GM23338 (cell line): ENCODE results near the gene EMC6. TPM values are rescaled to one million over a fixed set of nuclear protein-coding genes. Genes with fewer than 3 reads are reported as not detected.

Source experiments
- ATAC-seq: fragments of 200-7000 bp; cut with Tn5 transposase; 3 replicates; pipeline ENCODE4 v1.9.1; 2020
- DNase-seq: peaks from one replicate; pipeline ENCODE4 v3.0.0-alpha.2; 2015; ENCODE audit warnings: low spot score
- H2AFZ ChIP-seq: fragments of 200-600 bp; sonication (generic); 2 replicates; pipeline ENCODE4 v1.8.0; 2016; ENCODE audit warnings: antibody characterized with exemption, mild to moderate bottlenecking, moderate library complexity
- H3F3A ChIP-seq: fragments of 200-600 bp; sonication (generic); replicated peaks from 2 replicates; pipeline ENCODE4 v1.8.0; 2017; ENCODE audit warnings: antibody characterized with exemption, mixed run types, low read depth
- H3K27ac ChIP-seq: fragments of 200-600 bp; sonication (generic); 2 replicates; pipeline ENCODE4 v1.6.1; 2016; ENCODE audit warnings: low read depth
- H3K27me3 ChIP-seq: fragments of 200-600 bp; sonication (generic); 2 replicates; pipeline ENCODE4 v1.8.0; 2016; ENCODE audit warnings: mild to moderate bottlenecking, mixed run types, moderate library complexity; ENCODE audit not compliant: insufficient read depth
- H3K36me3 ChIP-seq: fragments of 200-600 bp; sonication (generic); 2 replicates; pipeline ENCODE4 v1.8.0; 2016; ENCODE audit warnings: mild to moderate bottlenecking; ENCODE audit not compliant: insufficient read depth
- H3K4me1 ChIP-seq: fragments of 200-600 bp; sonication (generic); 2 replicates; pipeline ENCODE4 v1.8.0; 2016; ENCODE audit warnings: mild to moderate bottlenecking, moderate library complexity; ENCODE audit not compliant: insufficient read depth
- H3K4me2 ChIP-seq: fragments of 200-600 bp; sonication (generic); 2 replicates; pipeline ENCODE4 v1.7.1; 2017; ENCODE audit warnings: mixed run types
- H3K4me3 ChIP-seq: fragments of 200-600 bp; sonication (generic); 2 replicates; pipeline ENCODE4 v1.6.1; 2016; ENCODE audit warnings: mixed run types
- H3K79me2 ChIP-seq: fragments of 200-600 bp; sonication (generic); replicated peaks from 2 replicates; pipeline ENCODE4 v1.8.0; 2017; ENCODE audit warnings: mild to moderate bottlenecking; ENCODE audit not compliant: insufficient read depth
- H3K9me2 ChIP-seq: fragments of 200-600 bp; sonication (generic); 2 replicates; pipeline ENCODE4 v1.8.0; 2017; ENCODE audit not compliant: insufficient read depth
- H4K20me1 ChIP-seq: fragments of 200-600 bp; sonication (generic); replicated peaks from 2 replicates; pipeline ENCODE4 v1.8.0; 2017; ENCODE audit warnings: mild to moderate bottlenecking; ENCODE audit not compliant: insufficient read depth
- H3K27ac Mint-ChIP-seq: 2 replicates; pipeline ENCODE4 v1.8.0; 2020; ENCODE audit warnings: inconsistent platforms, mild to moderate bottlenecking, moderate library complexity, mixed read lengths
- H3K27me3 Mint-ChIP-seq: 3 replicates; pipeline ENCODE4 v1.8.0; 2022; ENCODE audit warnings: low read depth, mild to moderate bottlenecking, moderate library complexity, mixed read lengths, inconsistent platforms; ENCODE audit not compliant: insufficient read depth, poor library complexity
- H3K36me3 Mint-ChIP-seq: 3 replicates; pipeline ENCODE4 v1.8.0; 2021; ENCODE audit warnings: low read depth, mild to moderate bottlenecking, inconsistent platforms, moderate library complexity, mixed read lengths
- H3K4me1 Mint-ChIP-seq: 3 replicates; pipeline ENCODE4 v1.8.0; 2020; ENCODE audit warnings: mild to moderate bottlenecking, inconsistent platforms, mixed read lengths
- H3K4me3 Mint-ChIP-seq: 3 replicates; pipeline ENCODE4 v1.8.0; 2021; ENCODE audit warnings: moderate library complexity, mild to moderate bottlenecking, inconsistent platforms, mixed read lengths
- H3K9me3 Mint-ChIP-seq: 3 replicates; pipeline ENCODE4 v1.8.0; 2020; ENCODE audit warnings: moderate library complexity, mild to moderate bottlenecking, inconsistent platforms, mixed read lengths
- CREB1 ChIP-seq: fragments of 250-450 bp; sonication (Bioruptor Pico); IDR thresholded peaks from 2 replicates; pipeline ENCODE4 v1.5.0; 2020; ENCODE audit warnings: low read depth, mild to moderate bottlenecking, moderate library complexity
- EZH2 ChIP-seq: fragments of 200-600 bp; sonication (generic); IDR thresholded peaks from one replicate; pipeline ENCODE4 v1.8.0; 2017; ENCODE audit warnings: antibody characterized with exemption, mild to moderate bottlenecking, low read depth; ENCODE audit not compliant: unreplicated experiment
- EZH2phosphoT487 ChIP-seq: fragments of 200-600 bp; sonication (generic); IDR thresholded peaks from one replicate; pipeline ENCODE4 v1.8.1; 2018; ENCODE audit warnings: antibody characterized with exemption; ENCODE audit not compliant: unreplicated experiment
- JUNB ChIP-seq: IDR thresholded peaks from one replicate; pipeline ENCODE4 v1.6.1; 2016; ENCODE audit warnings: antibody characterized with exemption; ENCODE audit not compliant: unreplicated experiment
- NANOG ChIP-seq: IDR thresholded peaks from 2 replicates; pipeline ENCODE4 v1.6.1; 2016; ENCODE audit warnings: antibody characterized with exemption, borderline replicate concordance
- POLR2AphosphoS5 ChIP-seq: IDR thresholded peaks from 2 replicates; pipeline ENCODE4 v1.6.1; 2016; ENCODE audit warnings: antibody characterized with exemption, low read depth
- STAT1 ChIP-seq: IDR thresholded peaks from one replicate; pipeline ENCODE4 v1.6.1; 2016; ENCODE audit warnings: antibody characterized with exemption; ENCODE audit not compliant: unreplicated experiment
- ZNF114 ChIP-seq: fragments of 250-450 bp; sonication (Bioruptor Pico); IDR thresholded peaks from 2 replicates; pipeline ENCODE4 v1.5.0; 2020; ENCODE audit warnings: mild to moderate bottlenecking, moderate library complexity
- ZNF331 ChIP-seq: fragments of 250-450 bp; sonication (Bioruptor Pico); IDR thresholded peaks from 2 replicates; pipeline ENCODE4 v1.5.0; 2020; ENCODE audit warnings: low read depth, mild to moderate bottlenecking, moderate library complexity
- polyA plus RNA-seq: library from polyadenylated mRNA; unstranded; fragments of >200 nt; fragmentation: Nextera tagmentation; extraction: Ambion mirVana; gene quantifications from 2 replicates; pipeline ENCODE4 v1.2.1, GENCODE V29; 2016
- total RNA-seq: library from RNA; depleted of rRNA; stranded (reverse); fragments of >200 nt; shearing (Covaris generic); gene quantifications from 2 replicates; pipeline ENCODE4 v1.2.3, GENCODE V29; 2014
- TF ChIP-seq, protein P1 (sequence below): IDR thresholded peaks from one replicate; pipeline ENCODE4 v1.6.1; 2018; ENCODE audit warnings: antibody characterized with exemption; ENCODE audit not compliant: unreplicated experiment
- TF ChIP-seq, protein P2 (sequence below): IDR thresholded peaks from 2 replicates; pipeline ENCODE4 v1.6.1; 2016; ENCODE audit warnings: antibody characterized with exemption
- TF ChIP-seq, protein P3 (sequence below): fragments of 250-450 bp; sonication (Bioruptor Pico); IDR thresholded peaks from 2 replicates; pipeline ENCODE4 v1.5.0; 2020; ENCODE audit warnings: mild to moderate bottlenecking, moderate library complexity
- TF ChIP-seq, protein P4 (sequence below), 2 experiments: fragments of 200-600 bp in 1 of 2; sonication (generic) in 1 of 2; conservative IDR thresholded peaks; 2 replicates each; pipeline versions ENCODE4 v1.5.1 to v1.6.1; 2016 to 2017; ENCODE audit warnings: antibody characterized with exemption in 2 of 2, low read depth in 2 of 2, mild to moderate bottlenecking in 2 of 2, moderate library complexity in 1 of 2

EMC6 gene
- total and polyA plus RNA-seq, 2 experiments from 2014 or later = 48.0 to 230 TPM

DNA sequence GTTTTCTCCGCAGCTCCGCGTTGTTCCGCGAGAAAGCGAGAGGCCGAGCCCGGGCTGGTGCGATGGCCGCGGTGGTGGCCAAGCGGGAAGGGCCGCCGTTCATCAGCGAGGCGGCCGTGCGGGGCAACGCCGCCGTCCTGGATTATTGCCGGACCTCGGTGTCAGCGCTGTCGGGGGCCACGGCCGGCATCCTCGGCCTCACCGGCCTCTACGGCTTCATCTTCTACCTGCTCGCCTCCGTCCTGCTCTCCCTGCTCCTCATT lies 404 bp downstream of the EMC6 start:
- H3K36me3 ChIP-seq = no peaks in the 10 kb centered on the region
- H3K4me3 ChIP-seq = peak overlapping the region; percentile 99
- TF ChIP-seq, protein P1, sequence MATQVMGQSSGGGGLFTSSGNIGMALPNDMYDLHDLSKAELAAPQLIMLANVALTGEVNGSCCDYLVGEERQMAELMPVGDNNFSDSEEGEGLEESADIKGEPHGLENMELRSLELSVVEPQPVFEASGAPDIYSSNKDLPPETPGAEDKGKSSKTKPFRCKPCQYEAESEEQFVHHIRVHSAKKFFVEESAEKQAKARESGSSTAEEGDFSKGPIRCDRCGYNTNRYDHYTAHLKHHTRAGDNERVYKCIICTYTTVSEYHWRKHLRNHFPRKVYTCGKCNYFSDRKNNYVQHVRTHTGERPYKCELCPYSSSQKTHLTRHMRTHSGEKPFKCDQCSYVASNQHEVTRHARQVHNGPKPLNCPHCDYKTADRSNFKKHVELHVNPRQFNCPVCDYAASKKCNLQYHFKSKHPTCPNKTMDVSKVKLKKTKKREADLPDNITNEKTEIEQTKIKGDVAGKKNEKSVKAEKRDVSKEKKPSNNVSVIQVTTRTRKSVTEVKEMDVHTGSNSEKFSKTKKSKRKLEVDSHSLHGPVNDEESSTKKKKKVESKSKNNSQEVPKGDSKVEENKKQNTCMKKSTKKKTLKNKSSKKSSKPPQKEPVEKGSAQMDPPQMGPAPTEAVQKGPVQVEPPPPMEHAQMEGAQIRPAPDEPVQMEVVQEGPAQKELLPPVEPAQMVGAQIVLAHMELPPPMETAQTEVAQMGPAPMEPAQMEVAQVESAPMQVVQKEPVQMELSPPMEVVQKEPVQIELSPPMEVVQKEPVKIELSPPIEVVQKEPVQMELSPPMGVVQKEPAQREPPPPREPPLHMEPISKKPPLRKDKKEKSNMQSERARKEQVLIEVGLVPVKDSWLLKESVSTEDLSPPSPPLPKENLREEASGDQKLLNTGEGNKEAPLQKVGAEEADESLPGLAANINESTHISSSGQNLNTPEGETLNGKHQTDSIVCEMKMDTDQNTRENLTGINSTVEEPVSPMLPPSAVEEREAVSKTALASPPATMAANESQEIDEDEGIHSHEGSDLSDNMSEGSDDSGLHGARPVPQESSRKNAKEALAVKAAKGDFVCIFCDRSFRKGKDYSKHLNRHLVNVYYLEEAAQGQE = no peak
- no peak for TF ChIP-seq EZH2
- TF ChIP-seq STAT1 = no peak
- TF ChIP-seq, protein P2, sequence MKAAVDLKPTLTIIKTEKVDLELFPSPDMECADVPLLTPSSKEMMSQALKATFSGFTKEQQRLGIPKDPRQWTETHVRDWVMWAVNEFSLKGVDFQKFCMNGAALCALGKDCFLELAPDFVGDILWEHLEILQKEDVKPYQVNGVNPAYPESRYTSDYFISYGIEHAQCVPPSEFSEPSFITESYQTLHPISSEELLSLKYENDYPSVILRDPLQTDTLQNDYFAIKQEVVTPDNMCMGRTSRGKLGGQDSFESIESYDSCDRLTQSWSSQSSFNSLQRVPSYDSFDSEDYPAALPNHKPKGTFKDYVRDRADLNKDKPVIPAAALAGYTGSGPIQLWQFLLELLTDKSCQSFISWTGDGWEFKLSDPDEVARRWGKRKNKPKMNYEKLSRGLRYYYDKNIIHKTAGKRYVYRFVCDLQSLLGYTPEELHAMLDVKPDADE = no peak
- TF ChIP-seq, protein P3, sequence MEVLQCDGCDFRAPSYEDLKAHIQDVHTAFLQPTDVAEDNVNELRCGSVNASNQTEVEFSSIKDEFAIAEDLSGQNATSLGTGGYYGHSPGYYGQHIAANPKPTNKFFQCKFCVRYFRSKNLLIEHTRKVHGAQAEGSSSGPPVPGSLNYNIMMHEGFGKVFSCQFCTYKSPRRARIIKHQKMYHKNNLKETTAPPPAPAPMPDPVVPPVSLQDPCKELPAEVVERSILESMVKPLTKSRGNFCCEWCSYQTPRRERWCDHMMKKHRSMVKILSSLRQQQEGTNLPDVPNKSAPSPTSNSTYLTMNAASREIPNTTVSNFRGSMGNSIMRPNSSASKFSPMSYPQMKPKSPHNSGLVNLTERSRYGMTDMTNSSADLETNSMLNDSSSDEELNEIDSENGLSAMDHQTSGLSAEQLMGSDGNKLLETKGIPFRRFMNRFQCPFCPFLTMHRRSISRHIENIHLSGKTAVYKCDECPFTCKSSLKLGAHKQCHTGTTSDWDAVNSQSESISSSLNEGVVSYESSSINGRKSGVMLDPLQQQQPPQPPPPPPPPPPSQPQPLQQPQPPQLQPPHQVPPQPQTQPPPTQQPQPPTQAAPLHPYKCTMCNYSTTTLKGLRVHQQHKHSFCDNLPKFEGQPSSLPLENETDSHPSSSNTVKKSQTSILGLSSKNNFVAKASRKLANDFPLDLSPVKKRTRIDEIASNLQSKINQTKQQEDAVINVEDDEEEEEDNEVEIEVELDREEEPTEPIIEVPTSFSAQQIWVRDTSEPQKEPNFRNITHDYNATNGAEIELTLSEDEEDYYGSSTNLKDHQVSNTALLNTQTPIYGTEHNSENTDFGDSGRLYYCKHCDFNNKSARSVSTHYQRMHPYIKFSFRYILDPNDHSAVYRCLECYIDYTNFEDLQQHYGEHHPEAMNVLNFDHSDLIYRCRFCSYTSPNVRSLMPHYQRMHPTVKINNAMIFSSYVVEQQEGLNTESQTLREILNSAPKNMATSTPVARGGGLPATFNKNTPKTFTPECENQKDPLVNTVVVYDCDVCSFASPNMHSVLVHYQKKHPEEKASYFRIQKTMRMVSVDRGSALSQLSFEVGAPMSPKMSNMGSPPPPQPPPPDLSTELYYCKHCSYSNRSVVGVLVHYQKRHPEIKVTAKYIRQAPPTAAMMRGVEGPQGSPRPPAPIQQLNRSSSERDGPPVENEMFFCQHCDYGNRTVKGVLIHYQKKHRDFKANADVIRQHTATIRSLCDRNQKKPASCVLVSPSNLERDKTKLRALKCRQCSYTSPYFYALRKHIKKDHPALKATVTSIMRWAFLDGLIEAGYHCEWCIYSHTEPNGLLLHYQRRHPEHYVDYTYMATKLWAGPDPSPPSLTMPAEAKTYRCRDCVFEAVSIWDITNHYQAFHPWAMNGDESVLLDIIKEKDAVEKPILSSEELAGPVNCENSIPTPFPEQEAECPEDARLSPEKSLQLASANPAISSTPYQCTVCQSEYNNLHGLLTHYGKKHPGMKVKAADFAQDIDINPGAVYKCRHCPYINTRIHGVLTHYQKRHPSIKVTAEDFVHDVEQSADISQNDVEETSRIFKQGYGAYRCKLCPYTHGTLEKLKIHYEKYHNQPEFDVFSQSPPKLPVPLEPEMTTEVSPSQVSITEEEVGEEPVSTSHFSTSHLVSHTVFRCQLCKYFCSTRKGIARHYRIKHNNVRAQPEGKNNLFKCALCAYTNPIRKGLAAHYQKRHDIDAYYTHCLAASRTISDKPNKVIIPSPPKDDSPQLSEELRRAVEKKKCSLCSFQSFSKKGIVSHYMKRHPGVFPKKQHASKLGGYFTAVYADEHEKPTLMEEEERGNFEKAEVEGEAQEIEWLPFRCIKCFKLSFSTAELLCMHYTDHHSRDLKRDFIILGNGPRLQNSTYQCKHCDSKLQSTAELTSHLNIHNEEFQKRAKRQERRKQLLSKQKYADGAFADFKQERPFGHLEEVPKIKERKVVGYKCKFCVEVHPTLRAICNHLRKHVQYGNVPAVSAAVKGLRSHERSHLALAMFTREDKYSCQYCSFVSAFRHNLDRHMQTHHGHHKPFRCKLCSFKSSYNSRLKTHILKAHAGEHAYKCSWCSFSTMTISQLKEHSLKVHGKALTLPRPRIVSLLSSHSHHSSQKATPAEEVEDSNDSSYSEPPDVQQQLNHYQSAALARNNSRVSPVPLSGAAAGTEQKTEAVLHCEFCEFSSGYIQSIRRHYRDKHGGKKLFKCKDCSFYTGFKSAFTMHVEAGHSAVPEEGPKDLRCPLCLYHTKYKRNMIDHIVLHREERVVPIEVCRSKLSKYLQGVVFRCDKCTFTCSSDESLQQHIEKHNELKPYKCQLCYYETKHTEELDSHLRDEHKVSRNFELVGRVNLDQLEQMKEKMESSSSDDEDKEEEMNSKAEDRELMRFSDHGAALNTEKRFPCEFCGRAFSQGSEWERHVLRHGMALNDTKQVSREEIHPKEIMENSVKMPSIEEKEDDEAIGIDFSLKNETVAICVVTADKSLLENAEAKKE (CRISPR knock-in tag) = no peak
- TF ChIP-seq ZNF114 (CRISPR knock-in tag) = no peak
- TF ChIP-seq, protein P4, sequence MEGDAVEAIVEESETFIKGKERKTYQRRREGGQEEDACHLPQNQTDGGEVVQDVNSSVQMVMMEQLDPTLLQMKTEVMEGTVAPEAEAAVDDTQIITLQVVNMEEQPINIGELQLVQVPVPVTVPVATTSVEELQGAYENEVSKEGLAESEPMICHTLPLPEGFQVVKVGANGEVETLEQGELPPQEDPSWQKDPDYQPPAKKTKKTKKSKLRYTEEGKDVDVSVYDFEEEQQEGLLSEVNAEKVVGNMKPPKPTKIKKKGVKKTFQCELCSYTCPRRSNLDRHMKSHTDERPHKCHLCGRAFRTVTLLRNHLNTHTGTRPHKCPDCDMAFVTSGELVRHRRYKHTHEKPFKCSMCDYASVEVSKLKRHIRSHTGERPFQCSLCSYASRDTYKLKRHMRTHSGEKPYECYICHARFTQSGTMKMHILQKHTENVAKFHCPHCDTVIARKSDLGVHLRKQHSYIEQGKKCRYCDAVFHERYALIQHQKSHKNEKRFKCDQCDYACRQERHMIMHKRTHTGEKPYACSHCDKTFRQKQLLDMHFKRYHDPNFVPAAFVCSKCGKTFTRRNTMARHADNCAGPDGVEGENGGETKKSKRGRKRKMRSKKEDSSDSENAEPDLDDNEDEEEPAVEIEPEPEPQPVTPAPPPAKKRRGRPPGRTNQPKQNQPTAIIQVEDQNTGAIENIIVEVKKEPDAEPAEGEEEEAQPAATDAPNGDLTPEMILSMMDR (conservative IDR thresholded peaks at IDR 0.05; ENCODE audit: low read depth in 2 of 2) = no peak
- TF ChIP-seq ZNF331 = no peak
- no peak for TF ChIP-seq POLR2AphosphoS5
- no peak for TF ChIP-seq JUNB
- no peak for TF ChIP-seq EZH2phosphoT487
- no peak for TF ChIP-seq CREB1 (CRISPR knock-in tag)
- no peak for TF ChIP-seq NANOG
- no peaks in the 10 kb centered on the region for H3K27me3 ChIP-seq
- no peaks in the 10 kb centered on the region for H3K9me2 ChIP-seq
- H3K79me2 ChIP-seq = peaks cover 41% of the 10 kb centered on the region
- peaks cover 21% of the 10 kb centered on the region; the same call in 1 of the 2 replicates for H3F3A ChIP-seq
- peak overlapping the region; percentile 90 for H3K27ac ChIP-seq
- DNase-seq (no peak), ATAC-seq (peak; percentile 1; the same call in 2 of the 3 replicates)
- Mint-ChIP-seq H3K4me3 (peak overlapping the region; percentile 100), H3K9me3 (no peaks in the 10 kb centered on the region; the same call in 2 of the 3 replicates), H3K36me3 (peaks cover 22% of the 10 kb centered on the region; the same call in 2 of the 3 replicates), H3K27me3 (peaks cover 19% of the 10 kb centered on the region), H3K4me1 (peaks cover 24% of the 10 kb centered on the region), H3K27ac (peak overlapping the region; percentile 96)
- H3K4me1 ChIP-seq = peaks cover 7% of the 10 kb centered on the region; the same call in 1 of the 2 replicates
- H2AFZ ChIP-seq = peak overlapping the region; percentile 52; the same call in 1 of the 2 replicates
- peak overlapping the region; percentile 98 for H3K4me2 ChIP-seq
- H4K20me1 ChIP-seq = peaks cover 14% of the 10 kb centered on the region
